Fibroblast of skin of scalp (primary cell): Measurements from ENCODE around the gene CNGB1.
"Not testable (repeated sequence)": the region's sequence is repeated elsewhere in the genome, so short reads cannot be mapped to it uniquely, and the experiment has no call there.

Experiments
- DNase-seq: peaks from one replicate; pipeline ENCODE4 v3.0.0-alpha.2; 2013

Gene CNGB1

GRCh38 chr16:57951204-57951960, 19.5 kb downstream of the CNGB1 start:
- DNase-seq: no peak

DNA sequence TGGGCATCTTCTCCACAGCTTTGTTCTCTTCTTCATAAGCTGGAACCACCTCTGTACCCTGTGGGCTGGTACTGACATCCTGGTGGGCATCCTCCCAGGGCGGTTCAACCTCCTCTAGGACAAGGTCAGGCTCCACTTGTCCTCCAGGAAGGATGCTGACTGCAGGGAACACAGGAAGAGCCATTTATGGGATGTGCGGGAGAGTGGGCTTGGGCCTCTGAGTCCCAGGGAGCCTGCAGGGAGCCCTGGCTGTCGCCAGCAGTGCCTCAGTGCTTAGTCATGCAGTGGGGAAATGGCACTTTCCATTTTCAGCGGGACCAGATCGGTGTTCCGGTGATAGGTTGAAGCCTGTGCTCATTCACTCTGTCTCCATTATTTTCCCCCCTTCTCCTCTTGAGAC, 20.5 kb downstream of the CNGB1 start:
- DNase-seq: no peak

DNA sequence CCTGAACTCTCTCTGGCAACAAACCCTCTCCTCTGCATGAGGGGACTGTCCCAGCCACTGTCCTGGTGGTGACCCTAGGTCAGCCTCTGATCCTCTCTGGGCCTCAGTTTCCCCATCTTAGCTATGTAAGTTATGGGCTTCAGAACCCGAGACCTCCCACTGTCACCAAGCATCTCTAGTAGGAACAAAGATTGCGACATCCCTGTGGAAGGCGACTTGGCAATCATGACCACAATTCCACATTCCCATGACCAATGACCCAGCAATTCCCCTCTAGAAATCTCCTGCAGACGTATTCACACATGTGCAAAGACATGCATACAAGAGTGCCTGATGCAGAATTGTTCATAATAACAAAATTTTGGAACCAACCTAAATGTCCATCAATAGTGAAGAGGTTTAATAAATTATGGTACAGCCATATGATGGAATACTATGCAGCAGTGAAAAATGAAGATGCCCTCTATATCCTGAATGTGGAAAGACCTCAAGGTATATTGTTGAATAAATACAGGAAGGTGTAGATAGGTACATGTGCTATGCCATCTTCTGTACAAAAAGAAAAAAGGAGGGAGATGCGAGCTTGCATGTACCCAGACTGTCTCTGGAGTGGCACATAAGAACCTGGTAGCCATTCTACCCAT, 21.2 kb downstream of the CNGB1 start:
- DNase-seq: no peak

DNA sequence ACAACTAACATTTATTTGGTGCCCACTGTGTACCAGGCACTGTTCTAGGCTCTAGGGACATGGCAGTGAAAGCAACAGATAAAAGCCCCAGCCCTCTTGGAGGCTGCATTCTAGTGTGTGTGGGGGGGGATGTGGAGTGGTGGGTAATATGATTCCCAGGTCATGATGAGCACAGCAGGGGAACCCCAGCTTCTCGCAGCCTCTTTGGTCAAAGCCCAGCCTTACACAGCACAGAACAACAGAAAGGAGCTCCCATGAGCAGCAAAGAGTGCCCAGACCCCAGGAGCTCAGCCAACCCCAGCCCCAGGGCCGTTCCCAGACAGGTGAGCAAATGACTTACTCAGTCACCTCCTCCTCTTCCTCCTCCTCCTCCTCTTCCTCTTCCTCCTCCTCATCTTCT, 21.9 kb downstream of the CNGB1 start:
- no peak for DNase-seq

DNA sequence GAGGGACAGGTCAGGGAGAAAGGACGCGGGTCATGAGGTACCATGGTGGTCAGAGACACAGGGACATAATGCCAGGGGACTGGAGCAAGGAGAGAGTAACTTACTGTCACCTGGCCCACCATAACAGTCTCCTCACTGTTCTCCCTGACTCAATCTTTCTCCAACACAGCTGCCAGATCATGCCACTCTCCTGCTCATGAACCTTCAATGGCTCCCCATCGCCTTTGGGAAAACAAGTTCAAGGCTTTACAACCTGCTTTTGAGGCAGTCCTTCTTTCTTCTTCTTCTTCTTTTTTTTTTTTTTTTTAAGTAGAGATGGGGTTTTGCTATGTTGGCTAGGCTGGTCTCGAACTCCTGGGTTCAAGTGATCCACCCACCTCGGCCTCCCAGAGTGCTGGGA, 22.9 kb downstream of the CNGB1 start:
- DNase-seq: no peak

DNA sequence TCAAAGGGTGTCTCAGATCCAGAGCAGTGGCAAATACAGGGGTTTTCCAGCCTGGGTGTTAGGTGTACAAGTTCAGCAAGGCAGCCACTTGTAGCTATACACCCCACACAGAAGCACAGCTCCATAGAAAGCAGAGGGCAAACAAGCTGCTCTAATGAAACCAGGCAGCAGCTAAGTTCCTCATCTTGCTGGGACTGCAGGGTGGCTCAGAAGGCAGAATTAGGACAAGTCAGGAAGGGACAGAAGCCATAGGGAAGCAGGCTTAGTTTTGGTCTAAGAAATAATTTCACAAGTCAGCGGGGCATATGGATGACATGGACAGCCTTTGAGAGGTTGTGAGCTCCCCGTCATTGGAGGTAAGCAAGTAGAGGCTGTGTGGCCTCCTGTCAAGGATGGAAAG, 23.7 kb downstream of the CNGB1 start:
- no peak for DNase-seq

DNA sequence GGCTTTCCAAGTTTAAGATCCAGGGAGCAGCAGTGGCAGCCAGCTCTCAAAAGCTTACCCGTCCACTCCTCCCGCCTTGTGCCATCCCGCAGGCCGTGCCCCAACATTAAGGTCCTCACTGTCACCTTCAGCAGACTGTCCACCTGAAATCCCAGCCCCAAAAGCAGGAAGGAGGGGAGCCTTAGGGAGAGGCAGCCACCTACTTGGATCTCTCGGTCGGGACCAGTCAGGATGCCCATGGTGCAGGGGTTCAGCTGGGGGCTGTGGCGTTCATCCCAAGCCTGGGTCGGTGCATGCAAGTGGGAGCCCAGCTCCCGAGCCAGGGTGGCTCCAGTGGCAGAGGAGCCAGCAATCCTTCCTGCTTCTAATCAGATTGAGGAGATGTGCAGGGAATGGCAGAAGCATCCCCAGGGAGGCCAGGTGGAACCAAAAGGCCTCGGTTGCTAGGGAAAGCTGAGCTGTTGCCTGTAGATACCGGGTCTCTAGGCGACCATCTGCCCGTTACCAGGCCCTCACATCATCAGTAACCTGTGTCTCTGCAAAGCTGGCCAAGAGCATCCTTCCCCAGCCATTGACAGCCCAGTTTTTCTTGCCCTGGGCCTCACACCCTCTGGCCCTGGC, 24.6 kb downstream of the CNGB1 start:
- no peak for DNase-seq

GRCh38 chr16:57945740-57946138, 25.2 kb downstream of the CNGB1 start:
- DNase-seq: no peak

DNA sequence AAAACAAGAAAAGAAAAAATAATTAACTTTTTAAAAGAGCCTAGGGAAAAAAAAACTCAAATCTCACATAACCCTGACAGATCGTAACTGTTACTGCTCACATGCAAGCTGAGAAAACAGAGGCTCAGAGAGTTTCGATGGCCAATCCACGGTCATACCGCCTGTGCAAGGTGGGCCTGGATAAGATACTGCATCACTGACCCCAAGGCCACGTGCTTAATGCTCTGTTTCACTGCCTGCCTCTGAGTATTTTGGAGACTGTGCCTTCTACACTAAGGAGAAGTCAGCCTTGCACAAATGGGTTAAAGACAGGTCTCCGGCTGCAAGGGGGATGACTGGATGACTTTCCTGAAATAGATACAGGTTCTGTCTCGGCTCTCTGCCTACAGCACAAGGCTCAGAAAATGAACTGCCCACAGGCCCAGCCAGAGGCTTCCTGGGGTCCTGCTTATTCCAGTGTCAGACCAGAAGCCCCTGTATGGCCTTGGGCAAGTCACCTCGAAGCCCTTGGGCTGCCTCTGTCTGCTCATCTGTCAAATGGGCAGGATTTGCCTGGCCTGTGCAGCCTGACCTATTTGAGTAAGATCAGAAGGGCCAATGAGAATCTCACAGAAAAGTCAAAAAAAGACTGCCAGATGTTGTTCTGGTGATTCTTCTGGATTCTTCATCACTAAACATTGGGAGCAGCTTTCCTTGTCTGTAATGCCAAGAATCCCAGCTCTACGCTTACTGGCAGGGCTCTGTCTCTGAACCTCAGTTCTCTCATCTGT, 25.8 kb downstream of the CNGB1 start:
- DNase-seq: no peak

- DNase-seq: not testable (repeated sequence)
Measured at GRCh38 chr16:57943381-57943780, 27.5 kb downstream of the CNGB1 start.

- not testable (repeated sequence) for DNase-seq
Measured at GRCh38 chr16:57941901-57942300, 29.0 kb downstream of the CNGB1 start.

GRCh38 chr16:57941016-57941664, 29.8 kb downstream of the CNGB1 start:
- DNase-seq: no peak

- DNase-seq: no peak
Measured at GRCh38 chr16:57940382-57940966, 30.5 kb downstream of the CNGB1 start.

- DNase-seq: no peak
Measured at GRCh38 chr16:57939872-57940224, 31.1 kb downstream of the CNGB1 start.

DNA sequence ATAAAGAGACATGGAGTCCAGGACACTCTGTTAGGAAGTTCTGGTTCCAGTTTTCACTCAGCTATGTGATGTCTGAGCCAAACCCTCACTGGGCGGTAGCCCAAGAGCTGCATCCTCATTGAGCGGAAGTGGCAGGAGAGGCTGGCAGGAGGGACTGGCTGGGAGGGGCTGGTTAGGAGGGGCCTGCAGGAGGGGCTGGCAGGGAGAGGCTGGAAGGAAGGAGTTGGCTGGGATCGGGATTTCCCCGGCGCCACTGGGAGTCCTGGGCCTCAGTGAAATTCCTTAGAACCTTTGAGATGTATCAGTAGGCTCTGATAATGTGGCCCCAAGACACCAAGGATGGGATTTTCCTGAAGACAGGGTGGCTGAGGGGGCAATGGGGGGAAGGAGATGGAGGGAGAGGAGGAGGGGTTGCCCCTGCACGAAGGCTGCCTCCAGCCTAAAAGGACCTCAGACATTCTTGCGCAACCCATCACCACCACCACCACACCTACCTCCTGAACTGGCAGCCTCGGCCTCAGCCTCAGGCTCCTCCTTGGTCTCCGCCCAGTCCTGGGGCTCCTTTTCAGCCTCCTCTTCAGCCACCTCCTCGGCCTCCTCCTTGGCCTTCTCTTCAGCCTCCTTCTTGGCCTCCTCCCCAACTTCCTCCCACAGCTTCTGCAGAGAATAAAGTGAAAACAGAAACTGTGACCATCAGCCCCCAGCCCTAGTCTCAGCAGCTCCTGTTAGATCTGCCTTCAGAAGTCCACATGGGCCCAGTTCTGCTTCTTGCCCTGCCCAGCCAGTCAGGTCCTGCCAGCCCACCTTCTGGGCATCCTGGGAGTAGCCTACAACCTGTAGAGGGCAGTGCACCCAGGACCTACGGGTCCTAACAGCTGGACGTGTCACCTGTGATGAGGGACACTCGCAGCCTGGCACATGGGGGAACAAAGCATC, 31.7 kb downstream of the CNGB1 start:
- DNase-seq: peak; percentile 73

DNA sequence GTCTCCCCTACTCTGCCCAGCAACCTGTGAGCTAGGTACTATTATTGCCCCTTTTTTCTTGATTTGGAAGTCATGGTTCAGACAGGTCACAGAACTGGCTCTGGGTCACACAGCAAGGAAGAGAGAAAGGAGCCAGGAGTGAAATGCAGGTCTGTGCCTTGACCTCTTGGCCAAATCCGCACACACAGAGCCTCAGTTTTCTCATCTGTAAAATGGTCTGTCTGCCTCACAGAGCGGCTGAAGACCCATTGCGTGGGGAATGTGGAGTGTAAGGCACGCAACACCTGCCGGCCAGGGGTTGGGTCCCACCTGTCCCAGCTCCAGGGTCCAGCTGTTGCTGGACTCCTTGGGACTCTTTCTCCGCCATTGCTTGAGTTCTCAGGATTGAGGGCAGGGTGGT, 32.4 kb downstream of the CNGB1 start:
- no peak for DNase-seq

DNA sequence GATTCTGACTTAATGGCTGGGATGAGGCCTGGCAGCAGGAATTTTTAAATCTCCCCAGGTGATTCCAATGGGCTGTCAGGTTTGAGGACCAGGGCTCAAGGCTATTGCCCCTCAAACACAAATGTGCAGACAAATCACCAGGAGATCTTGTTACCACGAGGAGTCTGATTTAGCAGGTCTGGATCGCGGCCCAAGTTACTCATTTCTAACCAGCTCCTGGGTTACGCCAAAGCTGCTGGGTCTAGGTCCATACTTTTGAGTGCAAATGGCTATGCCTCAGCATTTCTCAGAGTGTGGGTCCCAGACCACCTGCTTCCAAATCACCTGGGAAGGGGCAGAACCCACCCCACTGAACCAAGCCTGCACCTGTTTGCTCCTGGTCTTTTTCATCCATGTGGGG, 33.1 kb downstream of the CNGB1 start:
- DNase-seq: no peak

DNA sequence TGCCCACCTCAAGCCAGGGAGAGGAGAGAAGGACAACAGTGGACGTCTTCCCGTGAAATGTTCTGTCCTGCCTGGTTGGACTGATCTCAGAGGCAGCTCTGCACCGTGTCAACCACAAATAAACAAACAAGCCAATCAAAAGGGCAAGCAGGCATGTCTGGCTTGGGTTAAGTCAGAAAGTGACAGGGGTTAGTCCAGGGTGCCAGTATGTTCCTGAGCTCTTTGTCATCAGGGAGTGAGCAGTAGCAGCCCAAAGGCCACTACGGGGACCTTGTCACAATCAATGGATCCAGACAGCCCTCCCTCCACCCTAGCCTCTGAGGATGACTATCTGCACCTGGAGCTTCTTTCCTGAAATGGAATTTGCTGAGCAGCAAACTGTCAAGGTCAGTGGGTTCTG, 35.0 kb downstream of the CNGB1 start:
- no peak for DNase-seq

- DNase-seq: no peak
Measured at GRCh38 chr16:57930533-57930932, 40.4 kb downstream of the CNGB1 start.

GRCh38 chr16:57929250-57929649, 41.7 kb downstream of the CNGB1 start:
- DNase-seq: no peak

DNA sequence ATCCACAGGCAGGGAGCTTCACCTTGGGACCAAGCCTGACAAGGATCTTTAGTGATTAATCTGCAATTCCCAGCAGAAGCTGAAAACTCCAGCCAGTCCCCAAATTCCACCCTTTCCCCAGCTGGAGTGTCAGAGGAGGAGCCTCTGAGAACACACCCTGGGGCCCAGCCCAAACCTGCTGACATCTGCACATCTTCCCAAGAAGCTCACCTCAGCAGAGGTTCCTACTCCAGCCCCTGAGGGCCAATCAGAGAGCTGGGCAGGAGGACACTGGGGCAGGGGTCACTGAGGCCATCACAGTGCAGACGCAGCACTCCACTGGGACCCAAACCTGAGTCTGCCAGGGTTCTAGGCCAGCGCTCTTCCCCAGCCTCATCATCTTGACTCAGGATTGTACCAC, 44.9 kb downstream of the CNGB1 start:
- DNase-seq: no peak
